Mucosa of descending colon (tissue), 3 donors: ENCODE measurements around the gene CTNNA3. TPM values are rescaled to one million over a fixed set of nuclear protein-coding genes. Genes with fewer than 3 reads are reported as not detected.

Source experiments
- ATAC-seq: fragments of 200-7000 bp; cut with Tn5 transposase; one replicate; pipeline ENCODE4 v1.9.1; 2020; ENCODE audit warnings: mild to moderate bottlenecking, moderate library complexity
- DNase-seq, 3 donors: peaks; one replicate each; pipeline ENCODE4 v3.0.0-alpha.2; 2020
- H3K36me3 ChIP-seq: fragments of 200-600 bp; one replicate; pipeline ENCODE4 v1.8.0; 2021; ENCODE audit warnings: low read depth, mild to moderate bottlenecking
- H3K4me1 ChIP-seq: fragments of 200-600 bp; one replicate; pipeline ENCODE4 v1.8.0; 2021; ENCODE audit warnings: low read depth, mild to moderate bottlenecking
- H3K4me3 ChIP-seq: fragments of 200-600 bp; one replicate; pipeline ENCODE4 v1.8.0; 2021; ENCODE audit warnings: mild to moderate bottlenecking
- H3K9me3 ChIP-seq: fragments of 200-600 bp; one replicate; pipeline ENCODE4 v1.8.0; 2021; ENCODE audit warnings: mild to moderate bottlenecking
- CTCF ChIP-seq: fragments of 200-600 bp; IDR thresholded peaks from one replicate; pipeline ENCODE4 v1.8.0; 2022; ENCODE audit warnings: antibody characterized with exemption, mild to moderate bottlenecking
- intact Hi-C, 2 donors: fragments of 100-400 bp; cut with DNase I in 1 of 2; cut with micrococcal nuclease in 1 of 2; formaldehyde crosslinking; loops; one replicate each; pipeline versions ENCODE4 v1.11.0 to v1.11.1; 2022; cut with DNase I, micrococcal nuclease
- total RNA-seq, 3 donors: library from RNA; stranded (reverse); fragmentation: NEBNext Ultra II Directional in 2 of 3; extraction: Animal tissue kit (Norgen Biotek cat#: 25700) in 2 of 3; gene quantifications; one replicate each; pipeline versions ENCODE4 v1.2.1 to v1.2.4, GENCODE V29; 2021 to 2023
- donor health status: DM: no; HTN: no; CAD: no; lungs with moderate emphysema.
- donor health status: DM: no; HTN: no; CAD: no.
- donor health status: DM: no; HTN: yes; CAD: no.

CTNNA3 gene
- total RNA-seq, 3 donors from 2014 or later = 0.52 to 7.5 (median 0.70) TPM

DNA sequence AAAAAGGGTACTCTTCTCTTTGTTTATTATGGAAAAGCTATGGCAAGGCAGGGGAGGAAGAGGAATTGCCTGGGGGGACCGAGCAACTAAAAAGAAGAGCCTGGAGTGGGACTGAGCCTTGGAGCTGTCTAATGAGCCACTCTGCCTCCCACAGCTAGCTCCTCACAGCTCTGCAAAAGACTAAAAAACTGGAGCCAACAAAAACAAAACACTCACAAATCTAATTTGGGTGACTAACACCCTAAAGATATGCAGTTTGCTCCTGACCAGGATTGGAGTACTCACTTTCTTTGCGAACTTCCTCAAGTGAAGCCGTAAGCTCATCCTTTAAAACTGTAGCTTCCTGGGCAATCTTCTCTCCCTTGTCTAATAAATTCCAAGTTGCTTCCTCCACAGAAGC lies 89.4 kb downstream of the CTNNA3 start:
- DNase-seq (no peak), ATAC-seq (no peak)
- intact Hi-C loops = no loop called here
- H3K4me1 ChIP-seq = no peaks in the 10 kb centered on the region
- H3K4me3 ChIP-seq = peak overlapping the region; percentile 10
- TF ChIP-seq CTCF = no peak
- no peaks in the 10 kb centered on the region for H3K9me3 ChIP-seq
- H3K36me3 ChIP-seq = no peaks in the 10 kb centered on the region

GRCh38 chr10:67603701-67604100 lies 92.3 kb downstream of the CTNNA3 start:
- no peak for ATAC-seq
- no peaks in the 10 kb centered on the region for H3K9me3 ChIP-seq
- no peak for DNase-seq
- TF ChIP-seq CTCF = no peak
- no peaks in the 10 kb centered on the region for H3K36me3 ChIP-seq
- intact Hi-C loops = no loop called here
- no peaks in the 10 kb centered on the region for H3K4me1 ChIP-seq
- H3K4me3 ChIP-seq = no peak overlapping the region

GRCh38 chr10:67603086-67603485 lies 92.9 kb downstream of the CTNNA3 start:
- no peak for DNase-seq
- no peak for ATAC-seq
- Histone ChIP-seq H3K4me1 (no peaks in the 10 kb centered on the region), H3K9me3 (no peaks in the 10 kb centered on the region), H3K4me3 (no peak overlapping the region), H3K36me3 (no peaks in the 10 kb centered on the region)
- no peak for TF ChIP-seq CTCF
- intact Hi-C loops = no loop called here

- Histone ChIP-seq H3K36me3 (no peaks in the 10 kb centered on the region), H3K4me1 (no peaks in the 10 kb centered on the region), H3K9me3 (no peaks in the 10 kb centered on the region), H3K4me3 (no peak overlapping the region)
- ATAC-seq (no peak), DNase-seq (no peak)
- intact Hi-C loops = no loop called here
- TF ChIP-seq CTCF = no peak
These were observed 93.6 kb downstream of the CTNNA3 start for GRCh38 chr10:67602268-67602950.

DNA sequence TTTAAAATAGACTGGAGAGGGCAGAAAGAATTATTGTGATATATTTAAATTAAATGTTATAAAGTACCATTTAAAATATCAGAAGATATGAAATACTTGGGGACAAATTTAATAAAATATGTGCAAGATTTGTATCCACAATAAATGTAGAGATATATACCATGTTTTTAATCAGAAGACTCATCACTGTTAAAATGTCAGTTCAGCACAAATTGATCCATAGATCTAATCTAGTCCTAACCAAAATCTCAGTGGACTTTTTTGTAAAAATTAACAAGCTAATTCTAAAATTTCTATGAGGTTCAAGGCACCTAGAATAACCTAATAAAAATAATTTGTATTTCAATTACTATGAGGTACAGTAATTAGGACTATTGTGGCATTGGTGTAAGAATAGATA lies 96.4 kb downstream of the CTNNA3 start:
- DNase-seq (no peak), ATAC-seq (no peak)
- intact Hi-C loops = no loop called here

More for the DNA sequence above, 96.4 kb downstream of the CTNNA3 start:
- no peaks in the 10 kb centered on the region for H3K36me3 ChIP-seq
- no peaks in the 10 kb centered on the region for H3K4me1 ChIP-seq
- no peaks in the 10 kb centered on the region for H3K9me3 ChIP-seq
- TF ChIP-seq CTCF = no peak
- no peak overlapping the region for H3K4me3 ChIP-seq
